HG03280 (cell line): ENCODE data around the gene RAB25.

Experiments used
- ATAC-seq: cut with Tn5 transposase; IDR thresholded peaks from one replicate; pipeline ENCODE4 v1.9.1; 2021; ENCODE audit warnings: mild to moderate bottlenecking, moderate library complexity; ENCODE audit not compliant: unreplicated experiment

The RAB25 gene

DNA sequence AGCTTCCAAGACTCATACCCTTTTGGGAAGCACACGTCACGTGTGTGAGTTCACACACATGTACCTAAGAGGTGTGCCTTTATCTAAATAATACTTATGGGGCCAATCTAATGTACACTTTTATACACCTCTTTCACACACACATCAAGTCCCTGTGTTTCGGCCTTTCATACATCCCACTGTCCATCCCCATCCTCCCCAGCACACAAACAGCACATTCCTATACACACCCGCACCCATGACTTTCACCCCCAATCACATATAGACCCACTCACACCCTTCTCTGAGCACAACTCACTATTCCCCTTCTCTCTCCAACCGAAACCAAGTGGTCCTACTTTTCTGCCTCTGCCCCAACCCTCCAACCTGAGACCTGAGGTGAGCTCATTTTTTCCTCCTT lies 17.8 kb downstream of the RAB25 start:
- no peak for ATAC-seq

DNA sequence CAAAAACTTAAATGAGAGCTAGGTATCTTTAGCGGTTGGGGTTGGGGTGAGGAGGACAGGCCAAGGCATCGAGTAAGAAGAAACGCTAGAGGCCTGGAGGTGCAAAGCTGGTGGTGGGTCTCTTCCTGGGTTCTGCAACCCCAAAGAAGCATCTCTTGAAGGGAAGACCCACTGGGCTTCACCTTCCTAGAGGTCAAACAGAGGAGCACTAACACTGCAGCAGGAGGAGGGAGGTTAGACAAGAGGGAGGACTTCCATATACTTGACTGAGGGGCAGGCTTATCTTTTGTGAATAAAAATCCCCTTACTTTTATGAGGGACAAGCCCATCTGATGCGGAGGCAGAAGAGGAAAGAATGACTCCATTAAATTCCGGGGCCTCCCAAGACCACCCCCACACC lies 18.8 kb downstream of the RAB25 start:
- no peak for ATAC-seq

DNA sequence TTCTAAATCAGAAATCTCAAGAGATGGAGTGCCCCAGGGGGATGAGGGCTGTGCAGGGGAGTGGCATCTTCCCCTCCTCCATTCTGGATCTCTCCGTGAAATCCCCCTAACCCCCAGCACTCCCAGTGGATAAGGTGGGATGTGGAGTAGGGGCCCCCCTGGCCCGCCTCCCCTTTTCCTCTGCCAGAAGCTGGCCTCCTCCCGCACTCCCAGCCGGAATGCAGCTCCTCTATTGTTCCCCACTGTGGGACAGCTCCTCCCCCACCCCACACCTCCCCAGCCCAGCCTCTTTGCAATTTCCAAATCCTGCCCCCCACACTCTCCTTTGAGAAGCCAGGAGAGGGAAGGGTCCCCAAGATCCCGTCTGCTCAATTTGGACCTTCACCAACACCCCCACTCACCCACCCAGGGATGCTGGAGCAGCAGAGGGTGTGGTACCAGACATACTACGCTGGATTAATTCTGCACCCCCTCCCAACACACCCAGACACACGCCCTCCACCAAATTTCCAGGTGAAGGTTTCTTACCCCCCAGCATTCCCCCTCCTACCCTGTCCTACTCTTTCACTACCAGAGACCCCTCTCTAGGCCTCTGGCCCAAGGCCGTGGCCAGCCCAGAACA lies 19.4 kb downstream of the RAB25 start:
- ATAC-seq: no peak

GRCh38 chr1:156080863-156081179 lies 19.9 kb downstream of the RAB25 start:
- ATAC-seq: no peak

GRCh38 chr1:156081180-156081916 lies 20.4 kb downstream of the RAB25 start:
- no peak for ATAC-seq

- ATAC-seq: no peak
These were observed 21.0 kb downstream of the RAB25 start for GRCh38 chr1:156081917-156082308.

GRCh38 chr1:156082309-156083091 lies 21.5 kb downstream of the RAB25 start, which contains the start of gene MEX3A:
TSS of gene MEX3A (minus strand) at chr1:156082465. CDS start at chr1:156081998, 467 bp downstream.
- ATAC-seq: no peak

DNA sequence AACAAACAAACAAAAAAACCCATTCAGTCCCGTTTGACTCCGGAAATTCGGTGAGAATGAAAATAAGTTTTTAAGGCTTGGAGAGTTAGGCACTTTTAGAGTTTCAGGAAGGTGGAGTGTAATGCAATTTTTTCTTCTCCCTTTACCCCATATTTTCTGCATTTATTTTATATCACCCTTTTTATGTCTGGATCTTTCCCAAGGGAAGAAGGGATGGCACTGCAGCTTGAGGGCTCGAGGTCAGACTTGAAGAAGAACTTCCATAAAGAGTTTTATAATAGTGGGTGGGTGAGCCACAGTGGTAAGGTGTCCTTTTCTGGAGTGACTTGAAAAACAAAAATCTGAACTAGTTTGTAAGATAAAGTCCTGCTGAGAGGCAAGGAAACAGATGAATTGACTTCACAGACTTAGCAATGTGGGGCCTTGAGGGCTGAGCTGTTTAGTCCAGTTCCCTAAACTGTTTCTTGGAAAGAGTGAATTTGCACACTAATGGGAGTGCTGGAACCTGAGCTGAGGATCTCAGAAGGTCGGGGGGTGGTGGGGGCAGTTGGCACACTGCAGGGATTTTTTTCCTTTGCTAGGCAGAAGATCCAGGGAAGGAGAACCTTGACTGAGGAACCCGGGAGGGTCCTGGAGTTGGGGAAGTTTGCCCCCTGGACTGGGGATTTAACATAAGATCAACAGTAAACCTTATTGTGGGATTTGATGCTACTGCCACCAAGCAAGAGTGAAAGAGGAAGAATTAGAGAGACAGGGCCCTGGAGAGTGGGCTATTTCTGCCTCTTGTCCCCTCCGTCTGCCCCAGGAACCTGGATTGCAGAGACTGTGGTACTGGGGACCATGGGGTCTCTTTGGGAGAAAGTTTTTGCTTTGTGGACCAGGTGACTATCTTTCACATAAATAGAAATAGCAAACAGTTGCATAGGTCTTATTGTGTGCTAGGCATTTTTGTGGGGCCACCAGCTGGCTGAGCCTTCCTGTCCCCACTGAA lies 23.1 kb downstream of the RAB25 start:
- no peak for ATAC-seq

DNA sequence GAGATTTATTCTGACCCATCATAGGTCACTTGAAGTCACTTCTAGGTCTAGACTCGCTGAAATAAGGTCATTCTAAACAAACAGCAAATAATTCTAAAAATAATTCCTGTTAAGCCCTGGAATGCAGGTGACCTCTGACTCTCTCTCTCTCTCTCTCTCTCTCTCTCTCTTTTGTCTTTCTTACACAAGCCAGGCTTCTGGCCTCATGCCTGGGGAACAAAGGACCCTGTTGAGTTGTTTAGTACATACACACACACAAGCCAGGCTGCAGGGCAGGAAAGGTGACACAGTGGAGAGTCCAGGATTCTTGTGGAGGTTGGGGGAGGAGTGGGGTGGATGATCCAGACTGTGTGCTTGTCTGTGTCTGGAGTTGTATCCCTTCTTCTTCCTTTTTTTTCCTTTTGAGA lies 25.3 kb downstream of the RAB25 start:
- no peak for ATAC-seq

DNA sequence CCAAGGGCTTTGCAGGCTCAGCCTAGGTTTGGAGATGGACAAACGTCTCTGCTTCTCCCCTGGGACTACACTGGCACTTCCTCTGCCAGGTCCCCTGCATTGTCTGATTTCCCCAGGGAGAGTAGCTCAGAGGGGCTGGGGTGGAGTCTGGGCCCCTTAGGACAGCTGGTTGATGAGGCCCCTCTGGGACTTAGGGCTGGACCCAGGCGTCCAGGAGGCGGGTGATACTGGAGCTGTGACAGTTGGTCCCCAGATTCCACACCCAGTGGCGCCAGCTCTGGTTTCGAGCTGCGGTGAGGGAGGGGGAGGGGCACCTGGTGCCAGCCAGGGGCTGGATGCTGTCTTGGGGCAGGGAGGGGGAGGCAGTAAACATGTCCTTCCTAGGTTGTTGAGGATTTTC lies 28.7 kb downstream of the RAB25 start:
- no peak for ATAC-seq

DNA sequence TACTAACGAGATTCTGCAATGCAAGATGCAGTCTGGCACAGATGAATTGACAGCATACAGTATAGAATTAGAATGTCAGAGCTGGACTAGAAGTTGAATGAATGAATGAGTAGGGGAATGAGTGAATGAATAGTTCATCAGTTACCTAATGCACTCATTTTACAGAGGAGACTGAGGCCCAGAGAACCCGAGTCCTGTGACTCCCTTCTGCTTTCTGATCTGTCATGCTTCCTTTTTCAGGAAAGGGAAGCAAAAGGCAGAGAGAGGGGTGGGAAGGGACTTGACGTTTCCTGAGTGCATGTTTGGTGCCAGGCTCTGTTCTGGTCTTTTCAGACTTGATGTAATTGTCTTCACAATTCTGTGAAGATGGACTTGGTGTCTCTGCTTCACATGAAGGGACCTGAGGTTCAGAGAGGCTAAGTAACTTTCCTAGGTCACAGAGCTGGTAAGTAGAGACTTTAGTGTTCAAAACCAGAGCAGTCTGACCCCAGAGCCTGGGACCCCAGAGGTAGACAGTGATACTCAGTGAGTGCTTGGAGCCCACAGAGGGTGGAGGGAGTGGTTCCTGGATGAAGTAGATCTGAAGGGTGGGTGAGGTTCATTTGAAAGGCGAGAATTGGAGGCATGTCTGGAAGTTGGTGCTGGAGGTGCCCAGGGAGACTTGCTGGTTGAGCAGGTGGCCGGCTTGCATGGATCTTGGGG lies 29.3 kb downstream of the RAB25 start:
- no peak for ATAC-seq

DNA sequence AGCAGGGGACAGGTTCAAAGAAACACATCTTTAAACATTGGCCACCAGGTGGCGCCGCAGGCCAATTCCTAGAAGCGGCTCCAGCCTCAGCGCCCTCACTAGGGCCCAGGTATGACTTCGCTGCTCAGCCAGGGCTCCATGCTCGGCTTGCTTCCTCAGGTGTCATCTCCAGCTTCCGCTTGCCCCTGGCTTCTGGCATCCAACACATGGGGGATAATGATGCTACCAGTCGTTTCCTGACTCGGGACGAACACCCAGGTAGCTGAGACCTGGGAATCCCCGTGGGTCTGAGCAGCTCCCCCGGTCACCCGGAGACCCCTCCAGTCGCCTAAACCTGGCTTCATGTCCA lies 29.9 kb downstream of the RAB25 start:
- ATAC-seq: peak; percentile 78

- ATAC-seq: no peak
These were observed 30.6 kb downstream of the RAB25 start for GRCh38 chr1:156091610-156092009.

DNA sequence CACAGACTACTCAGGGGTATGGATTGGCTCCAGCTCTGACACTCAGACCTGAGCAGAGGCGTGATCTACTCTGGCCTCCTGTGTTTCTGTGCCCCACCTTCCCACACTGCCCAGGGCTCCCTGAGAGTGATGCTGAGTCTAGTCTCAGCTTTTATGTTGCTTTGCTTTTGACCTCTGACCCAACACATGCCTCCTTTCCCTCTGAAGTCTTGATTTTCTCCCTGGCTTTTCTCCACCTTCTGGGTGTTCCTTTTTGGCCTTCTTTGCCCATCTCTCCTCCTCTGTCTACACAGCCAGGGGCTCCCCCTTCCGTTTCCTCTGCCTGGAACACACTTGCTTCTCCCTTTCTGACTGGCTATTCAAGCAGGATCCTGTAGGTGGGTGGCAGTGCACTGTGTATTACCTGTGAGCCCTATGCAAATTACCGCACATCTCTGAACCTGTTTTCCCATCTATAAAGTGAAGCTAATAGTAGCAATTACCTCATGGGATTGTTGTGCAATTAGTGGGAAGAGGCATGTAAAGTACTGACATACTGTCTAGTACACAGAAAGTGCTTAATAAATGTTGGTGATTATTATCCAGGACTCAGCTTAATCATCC lies 35.0 kb downstream of the RAB25 start:
- no peak for ATAC-seq

DNA sequence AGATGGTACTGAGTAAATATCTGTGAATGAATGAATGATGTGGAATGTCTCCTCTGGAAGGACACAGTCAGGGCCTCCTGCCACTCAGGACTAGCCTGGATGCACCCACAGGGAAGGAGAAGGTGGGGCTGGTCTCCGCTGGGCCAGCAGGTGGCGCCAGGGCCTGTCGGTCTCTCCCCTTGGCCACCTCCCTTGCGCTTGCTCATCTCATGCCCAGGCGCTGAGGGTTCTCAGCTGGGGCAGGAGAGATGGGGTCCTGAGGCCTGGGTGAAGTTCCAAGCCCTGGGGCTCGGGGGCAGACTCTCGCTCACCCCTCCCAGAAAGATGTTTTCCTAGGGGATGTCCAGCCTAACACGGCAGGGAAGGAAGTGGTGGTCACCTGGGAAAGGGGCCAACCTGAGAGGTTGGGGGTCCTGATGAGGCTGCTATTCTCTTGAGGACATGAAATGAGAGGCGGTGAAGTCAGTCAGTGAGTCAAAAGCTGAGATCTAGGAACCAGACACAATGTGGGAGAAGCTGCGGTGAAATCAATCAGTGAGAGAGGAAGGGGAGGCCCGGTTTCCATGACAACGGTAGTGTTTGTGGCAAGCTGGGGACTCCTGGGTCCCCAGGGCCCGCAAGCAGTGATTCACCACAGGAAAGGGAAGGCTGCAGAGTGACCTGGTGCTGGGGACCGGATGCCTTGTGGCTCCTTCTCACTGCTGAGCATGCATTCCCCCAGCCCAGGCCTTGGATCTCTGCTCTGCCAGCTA lies 35.9 kb downstream of the RAB25 start:
- peak; percentile 66 for ATAC-seq

DNA sequence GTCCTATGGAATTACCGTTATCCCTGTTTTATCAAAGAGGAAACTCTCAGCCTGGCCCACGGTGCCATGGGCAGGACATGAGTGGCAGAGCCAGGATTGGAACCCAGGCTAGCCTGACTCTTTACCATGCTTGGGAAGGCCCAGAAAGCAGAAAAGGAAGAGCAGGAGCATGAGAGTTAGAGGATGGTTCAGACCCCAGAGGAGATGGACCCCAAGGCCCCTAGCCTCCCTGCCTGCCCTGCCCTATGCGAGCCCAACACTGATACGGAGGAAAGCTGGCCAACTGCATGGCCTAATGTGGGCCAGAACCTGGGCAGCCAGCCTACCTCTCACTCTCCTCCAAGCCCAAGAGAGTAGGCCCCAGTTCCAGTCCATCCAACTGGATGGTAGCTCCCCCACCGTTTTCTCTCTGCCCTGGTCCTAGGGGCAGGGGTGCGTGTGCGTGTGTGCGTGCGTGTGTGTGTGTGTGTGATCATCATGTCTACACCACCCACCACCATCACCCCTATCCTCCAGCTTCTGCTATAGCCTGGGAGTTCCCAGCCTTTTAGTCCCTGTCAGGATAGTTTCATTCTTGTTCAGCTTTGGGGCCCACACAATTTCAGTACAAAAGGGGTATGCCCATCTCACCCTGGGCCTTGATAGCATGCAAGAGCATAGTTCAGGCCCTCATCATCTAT lies 36.7 kb downstream of the RAB25 start:
- ATAC-seq: no peak

DNA sequence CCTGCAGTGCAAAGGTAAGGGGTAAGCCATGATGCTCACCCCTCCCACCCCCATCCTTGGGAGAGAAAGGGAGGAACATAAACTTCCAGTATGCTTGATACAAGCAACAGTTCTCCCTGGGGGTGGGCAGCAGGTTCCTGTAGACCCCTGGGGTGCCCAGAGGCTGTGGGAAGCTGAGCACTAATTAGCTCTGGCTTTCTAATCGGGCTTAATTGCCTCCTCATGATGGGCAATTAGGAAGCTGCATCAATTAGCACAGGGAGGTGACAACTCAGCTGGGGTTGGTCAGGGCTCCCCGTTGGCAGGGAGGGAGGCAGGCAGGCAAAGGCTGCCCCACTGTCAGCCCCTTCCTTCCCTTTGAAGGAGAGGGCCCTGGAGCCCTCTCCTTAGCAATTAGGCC lies 37.8 kb downstream of the RAB25 start:
- ATAC-seq: no peak

DNA sequence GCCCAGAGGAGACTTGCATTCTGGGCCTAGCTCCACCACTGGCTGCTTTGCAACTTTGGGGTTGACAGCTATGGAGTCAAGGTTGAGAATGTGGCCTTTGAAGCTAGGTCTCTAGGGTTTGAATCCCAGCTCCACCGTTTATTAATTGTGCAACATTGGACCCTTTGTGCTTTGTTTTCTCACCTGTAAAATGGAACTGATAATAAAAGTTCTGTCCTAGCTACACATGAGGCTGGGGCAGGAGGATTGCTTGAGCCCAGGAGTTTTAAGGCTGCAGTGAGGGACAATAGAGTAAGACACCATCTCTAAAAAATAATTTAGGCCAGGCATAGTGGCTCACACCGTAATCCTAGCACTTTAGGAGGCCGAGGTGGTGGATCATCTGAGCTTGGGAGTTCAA lies 38.3 kb downstream of the RAB25 start:
- no peak for ATAC-seq
